Left ventricle myocardium inferior (tissue), 1 donor: ENCODE measurements around the gene TRERF1. TPM values are rescaled to one million over a fixed set of nuclear protein-coding genes. Genes with fewer than 3 reads are reported as not detected.
"Not testable (repeated sequence)": the region's sequence is repeated elsewhere in the genome, so short reads cannot be mapped to it uniquely, and the experiment has no call there.

Experiments
- DNase-seq: peaks from one replicate; pipeline ENCODE4 v3.0.0-alpha.2; 2020
- H3K27ac ChIP-seq: fragments of 200-600 bp; replicated peaks from 2 replicates; pipeline ENCODE4 v1.8.0; 2021
- H3K27me3 ChIP-seq: fragments of 200-600 bp; 2 replicates; pipeline ENCODE4 v1.8.0; 2021; ENCODE audit warnings: low read depth
- H3K36me3 ChIP-seq: fragments of 200-600 bp; 2 replicates; pipeline ENCODE4 v1.8.0; 2021
- H3K4me1 ChIP-seq: fragments of 200-600 bp; 2 replicates; pipeline ENCODE4 v1.8.0; 2021
- H3K4me3 ChIP-seq: fragments of 200-600 bp; 2 replicates; pipeline ENCODE4 v1.8.0; 2021; ENCODE audit warnings: mild to moderate bottlenecking, moderate library complexity
- H3K9me3 ChIP-seq: fragments of 200-600 bp; replicated peaks from 2 replicates; pipeline ENCODE4 v1.8.0; 2021
- intact Hi-C: fragments of 100-400 bp; cut with micrococcal nuclease; formaldehyde crosslinking; loops from one replicate; pipeline ENCODE4 v1.11.0; 2022
- total RNA-seq: library from RNA; stranded (reverse); fragmentation: NEBNext Ultra II Directional; extraction: Animal tissue kit (Norgen Biotek cat#: 25700); gene quantifications from one replicate; pipeline ENCODE4 v1.2.1, GENCODE V29; 2021
- TF ChIP-seq, protein P1 (sequence below): fragments of 200-600 bp; IDR thresholded peaks from 2 replicates; pipeline ENCODE4 v1.8.0; 2021; ENCODE audit warnings: antibody characterized with exemption, mild to moderate bottlenecking, borderline replicate concordance
- donor health status: DM: no; HTN: yes; CAD: no; lungs with severe emphysema.

The TRERF1 gene
- total RNA-seq, 1 donor from 2014 or later, result 1.4 TPM

DNA sequence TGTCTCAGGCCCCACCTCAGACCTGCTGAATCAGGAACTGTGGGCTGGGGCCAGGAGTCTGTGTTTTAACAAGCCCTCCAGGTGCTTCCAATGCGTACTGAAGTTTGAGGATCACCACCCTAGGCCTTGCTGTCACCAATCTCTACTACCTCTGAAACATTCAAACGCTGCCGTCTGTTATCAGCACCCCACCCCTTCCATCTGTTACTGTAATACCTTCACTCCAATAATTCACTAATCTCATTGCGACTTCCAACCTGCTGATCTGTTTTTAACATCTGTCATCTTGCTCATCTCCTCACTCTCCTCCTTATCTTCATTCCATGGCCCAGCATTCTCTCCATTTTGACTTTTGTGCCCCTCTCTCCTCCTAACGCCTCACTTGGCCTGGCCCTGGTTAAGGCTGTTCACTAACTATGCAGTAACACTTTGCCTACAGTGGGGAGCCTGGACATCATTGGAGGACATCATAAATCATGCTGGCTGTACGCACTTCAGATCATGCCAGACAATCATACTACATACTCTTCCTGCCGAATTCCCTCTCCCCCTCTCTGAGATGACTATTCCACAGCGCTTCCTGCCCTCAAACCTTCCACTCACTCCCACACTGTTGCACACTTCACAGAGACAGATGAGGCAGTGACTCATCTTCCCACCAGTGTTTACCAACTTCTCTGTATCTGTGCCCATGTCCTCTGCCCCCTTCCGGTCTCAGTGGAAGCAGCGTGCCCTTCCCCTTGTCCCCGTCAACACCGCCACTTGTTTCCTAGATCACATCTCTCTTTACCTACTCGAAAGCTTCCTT lies 254.0 kb downstream of the TRERF1 start:
- intact Hi-C loops, result no loop called here

DNA sequence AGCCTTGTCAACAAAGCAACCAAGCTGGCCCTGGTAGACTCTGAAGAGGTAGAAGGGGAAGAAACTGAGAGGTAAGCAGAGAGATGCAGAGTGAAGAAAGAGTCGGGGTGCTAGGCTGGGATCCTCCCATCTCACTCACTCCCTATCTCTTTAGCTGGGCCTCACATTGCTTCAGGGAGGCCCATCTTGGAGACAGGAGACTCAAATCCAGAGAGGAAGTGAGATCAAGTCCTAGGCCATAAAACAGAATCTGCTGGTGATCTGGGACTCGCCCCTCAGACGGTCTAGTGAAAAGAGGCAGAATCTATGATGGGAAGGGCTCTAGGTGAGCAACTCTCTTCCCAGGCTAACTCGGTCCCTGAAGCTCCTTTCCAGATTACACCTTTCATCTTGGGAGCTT lies 256.3 kb downstream of the TRERF1 start:
- DNase-seq, result no peak
- Histone ChIP-seq H3K27me3 (no peaks in the 10 kb centered on the region), H3K27ac (no peak overlapping the region), H3K4me3 (no peak overlapping the region), H3K4me1 (peaks cover 7% of the 10 kb centered on the region), H3K36me3 (no peaks in the 10 kb centered on the region), H3K9me3 (peaks cover 5% of the 10 kb centered on the region)
- intact Hi-C loops, result no loop called here
- TF ChIP-seq, protein P1, sequence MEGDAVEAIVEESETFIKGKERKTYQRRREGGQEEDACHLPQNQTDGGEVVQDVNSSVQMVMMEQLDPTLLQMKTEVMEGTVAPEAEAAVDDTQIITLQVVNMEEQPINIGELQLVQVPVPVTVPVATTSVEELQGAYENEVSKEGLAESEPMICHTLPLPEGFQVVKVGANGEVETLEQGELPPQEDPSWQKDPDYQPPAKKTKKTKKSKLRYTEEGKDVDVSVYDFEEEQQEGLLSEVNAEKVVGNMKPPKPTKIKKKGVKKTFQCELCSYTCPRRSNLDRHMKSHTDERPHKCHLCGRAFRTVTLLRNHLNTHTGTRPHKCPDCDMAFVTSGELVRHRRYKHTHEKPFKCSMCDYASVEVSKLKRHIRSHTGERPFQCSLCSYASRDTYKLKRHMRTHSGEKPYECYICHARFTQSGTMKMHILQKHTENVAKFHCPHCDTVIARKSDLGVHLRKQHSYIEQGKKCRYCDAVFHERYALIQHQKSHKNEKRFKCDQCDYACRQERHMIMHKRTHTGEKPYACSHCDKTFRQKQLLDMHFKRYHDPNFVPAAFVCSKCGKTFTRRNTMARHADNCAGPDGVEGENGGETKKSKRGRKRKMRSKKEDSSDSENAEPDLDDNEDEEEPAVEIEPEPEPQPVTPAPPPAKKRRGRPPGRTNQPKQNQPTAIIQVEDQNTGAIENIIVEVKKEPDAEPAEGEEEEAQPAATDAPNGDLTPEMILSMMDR, result no peak

More for the DNA sequence above, 254.0 kb downstream of the TRERF1 start:
- Histone ChIP-seq H3K4me1 (peaks cover 4% of the 10 kb centered on the region), H3K27ac (no peak overlapping the region), H3K27me3 (no peaks in the 10 kb centered on the region), H3K36me3 (peaks cover 8% of the 10 kb centered on the region), H3K4me3 (no peak overlapping the region), H3K9me3 (peaks cover 5% of the 10 kb centered on the region)
- TF ChIP-seq, protein P1, result no peak
- no peak for DNase-seq

DNA sequence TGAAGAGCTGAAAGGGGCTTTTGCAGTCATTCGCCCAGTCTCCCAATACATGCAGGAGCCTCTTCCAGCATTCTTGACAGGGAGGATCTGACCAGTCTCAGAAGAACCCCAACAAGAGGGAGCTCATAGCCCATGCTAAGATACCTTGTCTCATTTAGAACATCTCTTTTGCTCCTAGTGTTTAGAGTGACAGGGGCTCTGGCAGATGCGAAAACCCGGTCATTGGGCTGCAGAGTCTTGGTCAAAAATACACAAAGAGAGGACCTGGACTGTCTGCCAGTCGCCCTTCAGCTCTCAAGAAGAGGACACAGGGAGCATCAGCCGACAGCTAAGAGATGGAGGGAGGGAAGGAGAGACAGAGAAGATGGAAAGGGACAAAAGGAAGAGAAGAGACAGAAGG lies 257.7 kb downstream of the TRERF1 start:
- Histone ChIP-seq H3K36me3 (no peaks in the 10 kb centered on the region), H3K27me3 (no peaks in the 10 kb centered on the region), H3K27ac (no peak overlapping the region), H3K4me1 (peaks cover 7% of the 10 kb centered on the region), H3K9me3 (no peaks in the 10 kb centered on the region), H3K4me3 (no peak overlapping the region)
- intact Hi-C loops, result no loop called here
- DNase-seq, result no peak
- TF ChIP-seq, protein P1, result no peak

DNA sequence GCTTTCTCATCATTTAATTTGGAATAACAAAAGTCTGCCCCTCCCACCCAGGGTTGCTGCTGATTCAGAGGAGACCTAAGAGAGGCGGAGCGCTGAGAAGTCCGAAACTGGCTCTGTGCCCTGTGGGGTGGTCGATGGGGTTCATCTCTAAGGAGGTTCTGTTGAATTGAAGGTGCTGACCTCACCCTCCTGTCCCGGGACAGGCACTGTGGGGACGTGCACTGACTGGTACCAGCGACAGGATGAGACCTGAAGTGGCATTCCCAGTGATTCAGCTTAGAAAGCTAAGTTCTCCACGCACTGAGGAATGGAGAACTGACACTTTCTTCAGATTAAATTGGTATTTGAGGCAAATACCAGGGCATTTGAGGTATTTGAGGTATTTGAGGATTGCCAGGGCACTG lies 258.2 kb downstream of the TRERF1 start:
- Histone ChIP-seq H3K27me3 (no peaks in the 10 kb centered on the region), H3K4me1 (peaks cover 7% of the 10 kb centered on the region), H3K9me3 (no peaks in the 10 kb centered on the region), H3K4me3 (no peak overlapping the region), H3K27ac (no peak overlapping the region), H3K36me3 (no peaks in the 10 kb centered on the region)
- TF ChIP-seq, protein P1, result no peak
- intact Hi-C loops, result no loop called here
- DNase-seq, result no peak

DNA sequence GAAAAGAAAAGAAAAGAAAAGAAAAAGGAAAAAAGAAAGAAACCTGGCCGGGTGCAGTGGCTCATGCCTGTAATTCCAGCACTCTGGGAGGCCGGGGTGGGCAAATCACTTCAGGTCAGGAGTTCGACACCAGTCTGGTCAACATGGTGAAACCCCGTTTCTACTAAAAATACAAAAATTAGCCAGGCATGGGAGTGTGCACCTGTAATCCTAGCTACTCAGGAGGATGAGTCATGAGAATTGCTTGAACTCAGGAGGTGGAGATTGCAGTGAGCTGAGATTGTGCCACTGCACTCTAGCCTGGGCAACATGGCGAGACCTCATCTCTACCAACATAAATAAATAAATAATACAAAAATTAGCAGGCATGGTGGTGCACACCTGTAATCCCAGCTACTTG lies 259.3 kb downstream of the TRERF1 start:
- DNase-seq, H3K36me3 ChIP-seq, intact Hi-C loops, H3K4me1 ChIP-seq, H3K9me3 ChIP-seq, H3K27me3 ChIP-seq, H3K27ac ChIP-seq, H3K4me3 ChIP-seq: not testable (repeated sequence)

DNA sequence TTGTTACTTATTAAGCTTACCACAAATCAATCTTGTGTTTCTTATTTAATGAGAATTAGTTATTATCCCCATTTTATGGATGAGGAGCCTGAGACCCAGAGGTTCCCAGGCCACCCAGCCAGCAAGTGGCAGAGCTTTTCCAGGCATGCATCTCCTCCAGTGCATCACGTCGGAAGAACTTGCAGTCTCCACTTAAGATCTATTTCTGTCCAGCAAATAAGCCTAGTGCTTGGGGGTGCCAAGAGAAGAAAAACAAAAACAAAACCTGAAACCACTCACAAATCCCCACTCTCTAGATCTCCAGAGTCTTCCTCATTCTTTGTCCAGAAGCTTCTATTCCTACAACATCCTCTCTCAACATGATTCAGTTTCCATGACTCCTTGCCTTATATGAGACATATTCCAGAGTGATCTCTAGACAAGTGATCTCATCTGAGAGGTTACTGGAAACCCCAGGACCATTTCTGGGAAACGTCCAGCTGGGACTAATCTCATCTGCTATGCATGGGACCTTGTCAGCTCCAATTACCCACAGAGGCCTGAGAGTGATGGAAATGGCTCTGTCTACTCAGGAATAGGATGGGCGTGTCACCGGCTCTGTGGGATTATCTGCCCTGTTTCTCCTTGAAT lies 261.1 kb downstream of the TRERF1 start:
- Histone ChIP-seq H3K4me3 (no peak overlapping the region), H3K4me1 (peaks cover 7% of the 10 kb centered on the region), H3K9me3 (no peaks in the 10 kb centered on the region), H3K27me3 (no peaks in the 10 kb centered on the region), H3K36me3 (peaks cover 3% of the 10 kb centered on the region), H3K27ac (no peak overlapping the region)
- TF ChIP-seq, protein P1, result no peak
- no peak for DNase-seq
- intact Hi-C loops, result no loop called here
